Measurements from ENCODE around the gene NUTM2F. TPM values are rescaled to one million over a fixed set of nuclear protein-coding genes. Genes with fewer than 3 reads are reported as not detected.
A peak's percentile ranks its signal among the peaks of the same experiment; 100 is the strongest.
"Not testable (repeated sequence)": the region's sequence is repeated elsewhere in the genome, so short reads cannot be mapped to it uniquely, and the experiment has no call there.

Gene NUTM2F
- not detected for total RNA-seq
- long read RNA-seq: 0 reads

GRCh38 chr9:94328544-94328943, at the start of gene NUTM2F:
NUTM2F (minus strand) TSS chr9:94328644; CDS start chr9:94328623, 21 bp downstream.
- DNase-seq (ENCODE audit: missing footprints); intact Hi-C loops (cut with DNase I); ATAC-seq: not testable (repeated sequence)

GRCh38 chr9:94375197-94375596, 46.8 kb upstream of the NUTM2F start:
- intact Hi-C loops (cut with DNase I); ATAC-seq; DNase-seq (ENCODE audit: missing footprints): not testable (repeated sequence)

- ATAC-seq: peak; percentile 99
- DNase-seq (ENCODE audit: missing footprints): peak; percentile 96
- intact Hi-C loops (cut with DNase I): not testable (repeated sequence)
These were observed 46.0 kb upstream of the NUTM2F start for GRCh38 chr9:94374176-94375056.

GRCh38 chr9:94373779-94374175, 45.3 kb upstream of the NUTM2F start:
- ATAC-seq; intact Hi-C loops (cut with DNase I); DNase-seq (ENCODE audit: missing footprints): not testable (repeated sequence)

GRCh38 chr9:94370266-94370665, 41.8 kb upstream of the NUTM2F start:
- intact Hi-C loops (cut with DNase I); ATAC-seq; DNase-seq (ENCODE audit: missing footprints): not testable (repeated sequence)

GRCh38 chr9:94364093-94364614, 35.7 kb upstream of the NUTM2F start:
- DNase-seq (ENCODE audit: missing footprints); ATAC-seq; intact Hi-C loops (cut with DNase I): not testable (repeated sequence)

GRCh38 chr9:94357158-94357557, 28.7 kb upstream of the NUTM2F start:
- DNase-seq (ENCODE audit: missing footprints); ATAC-seq; intact Hi-C loops (cut with DNase I): not testable (repeated sequence)

- ATAC-seq; intact Hi-C loops (cut with DNase I); DNase-seq (ENCODE audit: missing footprints): not testable (repeated sequence)
These were observed 23.7 kb upstream of the NUTM2F start for GRCh38 chr9:94351901-94352723.

- intact Hi-C loops (cut with DNase I); ATAC-seq; DNase-seq (ENCODE audit: missing footprints): not testable (repeated sequence)
These were observed 20.3 kb upstream of the NUTM2F start for GRCh38 chr9:94348754-94349153.

- intact Hi-C loops (cut with DNase I); ATAC-seq: not testable (repeated sequence)
- peak; percentile 30 for DNase-seq (ENCODE audit: missing footprints)
These were observed 19.0 kb upstream of the NUTM2F start for GRCh38 chr9:94347451-94347850.

GRCh38 chr9:94341703-94342102, 13.3 kb upstream of the NUTM2F start:
- DNase-seq (ENCODE audit: missing footprints); ATAC-seq; intact Hi-C loops (cut with DNase I): not testable (repeated sequence)

- DNase-seq (ENCODE audit: missing footprints); intact Hi-C loops (cut with DNase I); ATAC-seq: not testable (repeated sequence)
These were observed 12.3 kb upstream of the NUTM2F start for GRCh38 chr9:94340750-94341149.

GRCh38 chr9:94339657-94340056, 11.2 kb upstream of the NUTM2F start:
- ATAC-seq; intact Hi-C loops (cut with DNase I); DNase-seq (ENCODE audit: missing footprints): not testable (repeated sequence)

- DNase-seq (ENCODE audit: missing footprints); ATAC-seq; intact Hi-C loops (cut with DNase I): not testable (repeated sequence)
These were observed 10.3 kb upstream of the NUTM2F start for GRCh38 chr9:94338723-94339122.

- intact Hi-C loops (cut with DNase I); ATAC-seq; DNase-seq (ENCODE audit: missing footprints): not testable (repeated sequence)
These were observed 8.0 kb upstream of the NUTM2F start for GRCh38 chr9:94336445-94336844.

GRCh38 chr9:94325583-94325982, 2.9 kb downstream of the NUTM2F start:
- DNase-seq (ENCODE audit: missing footprints); intact Hi-C loops (cut with DNase I); ATAC-seq: not testable (repeated sequence)

- intact Hi-C loops (cut with DNase I); ATAC-seq; DNase-seq (ENCODE audit: missing footprints): not testable (repeated sequence)
These were observed 5.2 kb downstream of the NUTM2F start for GRCh38 chr9:94323153-94323798.

GRCh38 chr9:94322342-94322940, 6.0 kb downstream of the NUTM2F start:
- intact Hi-C loops (cut with DNase I); DNase-seq (ENCODE audit: missing footprints): not testable (repeated sequence)
- peak; percentile 44 for ATAC-seq

Measured in Right ventricle myocardium inferior (tissue), 1 donor.